ENCODE measurements around the gene GIT1. TPM values are rescaled to one million over a fixed set of nuclear protein-coding genes. Genes with fewer than 3 reads are reported as not detected.

GIT1 gene
- total RNA-seq, 1 experiment from 2014 or later: 46.5 TPM

GRCh38 chr17:29592850-29593551 lies 3.6 kb upstream of the GIT1 start, which contains the start of gene ANKRD13B:
Gene ANKRD13B (plus strand): TSS chr17:29593132. CDS start chr17:29593622, 490 bp downstream.
- peaks cover 38% of the 10 kb centered on the region for H3K4me1 ChIP-seq
- TF ChIP-seq CTCF (IDR thresholded peaks at IDR 0.05; ENCODE audit: insufficient read depth in 1 of 2, low read depth in 1 of 2, low read length in 1 of 2, severe bottlenecking in 1 of 2, unreplicated experiment in 1 of 2): no peak
- Mint-ChIP-seq H3K27me3 (ENCODE audit: insufficient read depth, unreplicated experiment) (no peaks in the 10 kb centered on the region), H3K9me3 (ENCODE audit: unreplicated experiment) (no peaks in the 10 kb centered on the region), H3K36me3 (ENCODE audit: insufficient read depth, unreplicated experiment) (peaks cover 8% of the 10 kb centered on the region), H3K4me1 (ENCODE audit: low read depth, unreplicated experiment) (no peaks in the 10 kb centered on the region), H3K4me3 (ENCODE audit: unreplicated experiment) (peak within 1 kb of the TSS; percentile 86), H3K27ac (ENCODE audit: unreplicated experiment) (no peak within 1 kb of the TSS)
- H3K36me3 ChIP-seq (ENCODE audit: control insufficient read depth, insufficient read depth, low read length): no peaks in the 10 kb centered on the region
- ChIA-PET CTCF (interaction anchor here (0.6 to 5.0 kb wide), 7 partner anchors 12 to 413 kb away, joined by 3 to 69 read pairs (median 15); partner anchors contain the start of genes ABHD15, MYO18A and TP53I13), POLR2A (interaction anchor here (0.5 to 0.7 kb wide), 2 partner anchors 352 to 437 kb away, joined by 3 read pairs; no protein-coding TSS in a partner anchor)
- peak within 1 kb of the TSS; percentile 48 for H3K4me3 ChIP-seq (ENCODE audit: low read depth, low read length)
- no TSS peak for BruUV-seq (replicated peaks)
- no peaks in the 10 kb centered on the region for H3K9me3 ChIP-seq
- DNase-seq: peak in 1 of 2 experiments; percentile 49
- intact Hi-C loops (cut with micrococcal nuclease; ENCODE audit: unreplicated experiment): loop anchor here (5.0 to 10.0 kb wide), 2 partner anchors 58 to 301 kb away; partner anchors contain the start of gene NUFIP2
- no peaks in the 10 kb centered on the region for H3K27me3 ChIP-seq (replicated peaks; ENCODE audit: control insufficient read depth, insufficient read depth, low read length)

GRCh38 chr17:29591737-29592608 lies 2.5 kb upstream of the GIT1 start:
- H3K4me1 ChIP-seq: peaks cover 39% of the 10 kb centered on the region
- CTCF ChIA-PET: interaction anchor here (0.5 to 5.0 kb wide), 12 partner anchors 8 to 694 kb away, joined by 3 to 69 read pairs (median 4); partner anchors contain the start of genes ABHD15, MYO18A and TP53I13
- TSS peak; percentile 57 for BruUV-seq (replicated peaks)
- H3K9me3 ChIP-seq: no peaks in the 10 kb centered on the region
- no peaks in the 10 kb centered on the region for H3K4me1 Mint-ChIP-seq (ENCODE audit: low read depth, unreplicated experiment)
- no peaks in the 10 kb centered on the region for H3K36me3 ChIP-seq (ENCODE audit: control insufficient read depth, insufficient read depth, low read length)
- peak overlapping the region; percentile 74 for H3K27ac Mint-ChIP-seq (ENCODE audit: unreplicated experiment)
- peak; percentile 99 for TF ChIP-seq CTCF (IDR thresholded peaks at IDR 0.05; ENCODE audit: insufficient read depth in 1 of 2, low read depth in 1 of 2, low read length in 1 of 2, severe bottlenecking in 1 of 2, unreplicated experiment in 1 of 2)
- H3K4me3 Mint-ChIP-seq (ENCODE audit: unreplicated experiment): peak overlapping the region; percentile 86
- peaks cover 8% of the 10 kb centered on the region for H3K36me3 Mint-ChIP-seq (ENCODE audit: insufficient read depth, unreplicated experiment)
- intact Hi-C loops (cut with micrococcal nuclease; ENCODE audit: unreplicated experiment): loop anchor here (1.0 to 10.0 kb wide), 6 partner anchors 12 to 300 kb away; partner anchors contain the start of genes NUFIP2 and TP53I13
- H3K27me3 Mint-ChIP-seq (ENCODE audit: insufficient read depth, unreplicated experiment): no peaks in the 10 kb centered on the region
- DNase-seq: peak; percentile 91 to 98
- no peaks in the 10 kb centered on the region for H3K9me3 Mint-ChIP-seq (ENCODE audit: unreplicated experiment)
- peak overlapping the region; percentile 56 for H3K4me3 ChIP-seq (ENCODE audit: low read depth, low read length)
- H3K27me3 ChIP-seq (replicated peaks; ENCODE audit: control insufficient read depth, insufficient read depth, low read length): no peaks in the 10 kb centered on the region
- POLR2A ChIA-PET: interaction anchor here (0.5 to 1.0 kb wide), 4 partner anchors 10 to 438 kb away, joined by 3 read pairs; no protein-coding TSS in a partner anchor
